Measurements from ENCODE around the gene PADI2.

DNA sequence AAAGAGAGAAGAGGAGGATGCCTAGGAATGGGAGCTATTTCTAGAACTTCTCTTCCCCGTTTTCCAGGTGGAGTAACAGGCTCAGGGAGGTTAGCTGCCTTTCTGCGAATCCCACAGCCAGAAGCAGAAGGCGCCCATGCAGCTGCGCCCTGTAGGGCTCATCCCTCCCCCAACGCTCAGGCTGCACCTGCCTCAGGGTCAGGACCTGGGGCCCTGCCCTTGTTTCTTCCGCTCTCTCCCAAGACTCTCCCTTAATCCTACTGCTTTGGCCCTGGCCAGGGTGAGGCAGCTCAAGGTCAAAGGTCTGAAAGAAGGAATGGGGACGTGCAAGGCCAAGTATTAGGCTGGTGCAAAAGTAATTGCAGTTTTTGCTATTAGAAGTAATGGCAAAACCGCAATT is 30.5 kb upstream of the PADI2 start:
- TF ChIP-seq CTCF (IDR thresholded peaks at IDR 0.05; ENCODE audit: extremely low read depth in 1 of 2, insufficient read depth in 1 of 2, low read depth in 1 of 2, low read length in 2 of 2) (no peak), MYC (IDR thresholded peaks at IDR 0.05; ENCODE audit: low read depth, low read length) (no peak), POLR2A (IDR thresholded peaks at IDR 0.05; ENCODE audit: low read depth, low read length) (no peak), EZH2 (IDR thresholded peaks at IDR 0.05; ENCODE audit: borderline replicate concordance, low read depth, low read length, severe bottlenecking) (no peak)
